ENCODE results near the gene ARHGDIB. TPM values are rescaled to one million over a fixed set of nuclear protein-coding genes. Genes with fewer than 3 reads are reported as not detected.
A peak's percentile ranks its signal among the peaks of the same experiment; 100 is the strongest.

Gene ARHGDIB
- total RNA-seq, 5 donors from 2014 or later (not counting 1 experiment from before 2014, with no cell fraction given): 722 to 938 (median 785) TPM

DNA sequence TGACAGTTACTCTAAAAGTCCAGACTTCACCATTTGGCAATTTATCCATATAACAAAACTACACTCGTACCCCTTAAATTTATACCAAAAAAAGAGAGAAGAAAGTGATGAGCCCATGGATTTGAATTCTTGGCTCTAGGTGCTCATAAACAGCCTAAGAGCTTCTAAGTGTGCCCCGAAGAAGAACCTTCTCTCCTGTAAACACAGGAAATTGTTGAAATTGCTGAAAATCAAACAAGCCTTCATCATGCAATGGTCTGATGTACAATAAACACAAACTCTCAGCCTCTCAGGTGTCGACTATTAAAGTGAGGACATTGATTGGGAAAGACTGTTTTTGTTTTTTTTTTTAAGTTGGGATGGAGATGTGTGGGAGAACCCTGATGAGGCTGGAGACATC, 33.2 kb upstream of the ARHGDIB start:
- CTCF ChIA-PET: interaction anchor here (0.6 to 3.7 kb wide), 11 partner anchors 42 to 636 kb away, joined by 3 to 40 read pairs (median 7); partner anchors contain the start of genes C12orf60 (in 1 of the 2), ERP27 (in 1 of the 2) and WBP11 (in 1 of the 2)
- peak overlapping the region in 2 of 3 donors; percentile 46 for H3K4me3 Mint-ChIP-seq

DNA sequence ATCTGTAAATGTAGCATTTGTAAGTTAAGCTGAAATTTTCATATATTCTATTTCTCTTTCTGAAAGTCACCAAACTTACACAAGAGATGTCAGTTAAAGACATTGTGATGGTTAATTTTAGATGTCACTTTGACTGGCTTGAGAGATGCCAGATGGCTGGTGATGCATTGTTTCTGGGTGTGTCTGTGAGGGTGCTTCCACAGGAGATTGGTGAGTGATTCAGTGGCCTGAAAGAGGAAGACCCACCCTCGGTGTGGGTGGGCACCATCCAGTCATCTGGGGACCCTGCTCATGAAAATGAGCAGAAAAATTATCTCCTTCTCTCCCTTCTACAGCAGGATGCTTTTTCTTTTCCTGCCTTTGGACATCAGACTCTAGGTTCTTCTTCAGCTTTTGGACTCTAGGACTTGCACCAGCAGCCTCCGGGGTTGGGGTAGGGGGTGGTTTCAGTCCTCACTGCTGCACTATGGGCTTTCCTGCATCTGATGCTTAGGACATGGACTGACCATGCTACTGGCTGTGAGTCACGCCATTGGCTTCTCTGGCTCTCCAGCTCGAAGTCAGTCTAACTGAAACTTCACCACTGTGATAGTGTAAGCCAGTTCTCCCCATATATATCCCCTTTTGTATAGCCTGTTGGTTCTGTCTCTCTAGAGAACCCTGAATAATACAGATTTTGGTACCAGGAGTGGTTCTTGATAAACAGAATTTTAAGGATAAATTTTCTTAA, 32.3 kb upstream of the ARHGDIB start:
- Mint-ChIP-seq H3K9me3 (peaks cover 5 to 15% (median 6%) of the 10 kb centered on the region in 3 donors), H3K27me3 (peaks cover 5 to 6% of the 10 kb centered on the region in 2 donors), H3K36me3 (no peaks in the 10 kb centered on the region), H3K4me3 (peak overlapping the region in 1 of 3 donors; percentile 46), H3K4me1 (peaks cover 35 to 44% (median 43%) of the 10 kb centered on the region in 3 donors), H3K27ac (peak overlapping the region; percentile 89 to 91)
- H3K9me3 ChIP-seq: no peaks in the 10 kb centered on the region
- DNase-seq: peak in 1 of 35 experiments; percentile 7
- peaks cover 15 to 18% of the 10 kb centered on the region in 2 experiments for H3K4me1 ChIP-seq (ENCODE audit: control insufficient read depth in 1 of 2, extremely low read depth in 1 of 2, insufficient read depth in 2 of 2, low read length in 2 of 2)
- H3K36me3 ChIP-seq (ENCODE audit: control insufficient read depth in 2 of 2, extremely low read depth in 1 of 2, insufficient read depth in 1 of 2, low read length in 1 of 2): no peaks in the 10 kb centered on the region
- peak overlapping the region; percentile 35 for H3K27ac ChIP-seq (ENCODE audit: low read length)
- CTCF ChIA-PET: interaction anchor here (0.6 to 2.6 kb wide), 3 partner anchors 58 to 62 kb away, joined by 3 to 12 read pairs (median 3); no protein-coding TSS in a partner anchor
- H3K27me3 ChIP-seq (replicated peaks in 1 of 2; ENCODE audit: control insufficient read depth in 2 of 2, extremely low read depth in 1 of 2, insufficient read depth in 2 of 2, low read length in 1 of 2): no peaks in the 10 kb centered on the region
- H3K4me3 ChIP-seq (ENCODE audit: control insufficient read depth in 1 of 2, extremely low read depth in 1 of 2, low read length in 1 of 2): no peak overlapping the region
- WGBS (ENCODE audit: insufficient coverage): 90% methylated on average over 2 of the region's 4 CpGs
- peak in 2 of 4 experiments; percentile 22 to 37 for ATAC-seq (replicated peaks in 1 of 4)
- POLR2A ChIA-PET: interaction anchor here in 1 of 2 donors (1.0 kb wide), 1 partner anchor 32 kb away, joined by 3 read pairs; no protein-coding TSS in a partner anchor

More for the DNA sequence above, 33.2 kb upstream of the ARHGDIB start:
- ATAC-seq (replicated peaks in 1 of 4): peak in 3 of 4 experiments; percentile 52 to 74 (median 67)
- WGBS (ENCODE audit: insufficient coverage): no CpG with 5 or more reads among the region's 3 CpGs
- Histone ChIP-seq H3K27me3 (replicated peaks in 1 of 2; ENCODE audit: control insufficient read depth in 2 of 2, extremely low read depth in 1 of 2, insufficient read depth in 2 of 2, low read length in 1 of 2) (no peaks in the 10 kb centered on the region), H3K36me3 (ENCODE audit: control insufficient read depth in 2 of 2, extremely low read depth in 1 of 2, insufficient read depth in 1 of 2, low read length in 1 of 2) (no peaks in the 10 kb centered on the region), H3K27ac (ENCODE audit: low read length) (peak overlapping the region; percentile 35), H3K9me3 (no peaks in the 10 kb centered on the region), H3K4me3 (ENCODE audit: control insufficient read depth in 1 of 2, extremely low read depth in 1 of 2, low read length in 1 of 2) (peak overlapping the region in 1 of 2 donors; percentile 23), H3K4me1 (ENCODE audit: control insufficient read depth in 1 of 2, extremely low read depth in 1 of 2, insufficient read depth in 2 of 2, low read length in 2 of 2) (peaks cover 15 to 18% of the 10 kb centered on the region in 2 experiments)
- peak in 1 of 35 experiments; percentile 28 for DNase-seq
- Mint-ChIP-seq H3K36me3 (no peaks in the 10 kb centered on the region), H3K9me3 (peaks cover 5 to 15% (median 6%) of the 10 kb centered on the region in 3 donors), H3K27me3 (peaks cover 5 to 6% of the 10 kb centered on the region in 2 donors), H3K27ac (peak overlapping the region; percentile 89 to 91), H3K4me1 (peaks cover 30 to 39% (median 36%) of the 10 kb centered on the region in 3 donors)
- POLR2A ChIA-PET: interaction anchor here in 1 of 2 donors (1.6 kb wide), 1 partner anchor 42 kb away, joined by 10 read pairs; no protein-coding TSS in a partner anchor

DNA sequence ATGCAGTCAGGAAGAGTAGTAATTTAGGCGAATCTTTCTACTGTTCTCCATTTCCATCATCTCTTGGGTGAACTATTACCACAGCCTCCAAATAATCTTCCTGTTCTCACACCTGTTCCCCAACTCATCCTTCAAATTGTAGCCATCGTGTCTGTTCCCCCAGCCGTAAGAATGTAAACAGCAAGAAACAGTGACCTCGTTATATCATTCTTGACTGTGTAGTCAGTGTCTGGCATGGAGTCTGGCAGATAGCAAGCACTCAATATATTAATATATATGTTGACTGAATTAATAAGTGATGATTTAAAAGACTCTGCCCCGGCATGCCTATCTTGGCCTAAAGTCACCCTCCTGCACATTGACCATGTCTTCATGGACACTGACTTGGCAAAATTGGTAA, 31.7 kb upstream of the ARHGDIB start:
- ATAC-seq (replicated peaks in 1 of 4): no peak
- H3K4me3 Mint-ChIP-seq: no peak overlapping the region

GRCh38 chr12:14992673-14993072, 31.3 kb upstream of the ARHGDIB start:
- CTCF ChIA-PET: no interaction called here
- 100% methylated on average over 1 of the region's 3 CpGs for WGBS (ENCODE audit: insufficient coverage)
- H3K4me1 Mint-ChIP-seq: peaks cover 35 to 47% (median 43%) of the 10 kb centered on the region in 3 donors
- no peaks in the 10 kb centered on the region for H3K36me3 Mint-ChIP-seq
- peak overlapping the region; percentile 12 to 57 for H3K27ac Mint-ChIP-seq
- DNase-seq (no peak), ATAC-seq (replicated peaks in 1 of 4) (no peak)
- peaks cover 15 to 18% of the 10 kb centered on the region in 2 experiments for H3K4me1 ChIP-seq (ENCODE audit: control insufficient read depth in 1 of 2, extremely low read depth in 1 of 2, insufficient read depth in 2 of 2, low read length in 2 of 2)
- H3K36me3 ChIP-seq (ENCODE audit: control insufficient read depth in 2 of 2, extremely low read depth in 1 of 2, insufficient read depth in 1 of 2, low read length in 1 of 2): no peaks in the 10 kb centered on the region
- no peaks in the 10 kb centered on the region for H3K27me3 Mint-ChIP-seq
- H3K4me3 ChIP-seq (ENCODE audit: control insufficient read depth in 1 of 2, extremely low read depth in 1 of 2, low read length in 1 of 2): no peak overlapping the region
- no peaks in the 10 kb centered on the region for H3K27me3 ChIP-seq (replicated peaks in 1 of 2; ENCODE audit: control insufficient read depth in 2 of 2, extremely low read depth in 1 of 2, insufficient read depth in 2 of 2, low read length in 1 of 2)
- H3K27ac ChIP-seq (ENCODE audit: low read length): no peak overlapping the region
- peaks cover 5 to 15% (median 6%) of the 10 kb centered on the region in 3 donors for H3K9me3 Mint-ChIP-seq
- H3K4me3 Mint-ChIP-seq: no peak overlapping the region
- POLR2A ChIA-PET: interaction anchor here in 1 of 2 donors (0.8 to 1.0 kb wide), 2 partner anchors 31 to 190 kb away, joined by 3 read pairs; no protein-coding TSS in a partner anchor
- no peaks in the 10 kb centered on the region for H3K9me3 ChIP-seq

More for the DNA sequence above, 31.7 kb upstream of the ARHGDIB start:
- H3K27me3 Mint-ChIP-seq: peaks cover under 1% of the 10 kb centered on the region in 2 donors
- WGBS (ENCODE audit: insufficient coverage): no CpG with 5 or more reads among the region's 5 CpGs
- Histone ChIP-seq H3K27me3 (replicated peaks in 1 of 2; ENCODE audit: control insufficient read depth in 2 of 2, extremely low read depth in 1 of 2, insufficient read depth in 2 of 2, low read length in 1 of 2) (no peaks in the 10 kb centered on the region), H3K4me1 (ENCODE audit: control insufficient read depth in 1 of 2, extremely low read depth in 1 of 2, insufficient read depth in 2 of 2, low read length in 2 of 2) (peaks cover 15 to 18% of the 10 kb centered on the region in 2 experiments), H3K9me3 (no peaks in the 10 kb centered on the region), H3K27ac (ENCODE audit: low read length) (no peak overlapping the region), H3K36me3 (ENCODE audit: control insufficient read depth in 2 of 2, extremely low read depth in 1 of 2, insufficient read depth in 1 of 2, low read length in 1 of 2) (no peaks in the 10 kb centered on the region), H3K4me3 (ENCODE audit: control insufficient read depth in 1 of 2, extremely low read depth in 1 of 2, low read length in 1 of 2) (no peak overlapping the region)
- peaks cover 35 to 45% (median 43%) of the 10 kb centered on the region in 3 donors for H3K4me1 Mint-ChIP-seq
- H3K27ac Mint-ChIP-seq: peak overlapping the region; percentile 89 to 91
- CTCF ChIA-PET: interaction anchor here (0.6 to 1.0 kb wide), 2 partner anchors 57 to 61 kb away, joined by 3 read pairs; no protein-coding TSS in a partner anchor
- POLR2A ChIA-PET: interaction anchor here in 1 of 2 donors (1.0 kb wide), 1 partner anchor 31 kb away, joined by 3 read pairs; no protein-coding TSS in a partner anchor
- H3K9me3 Mint-ChIP-seq: peaks cover 5 to 15% (median 6%) of the 10 kb centered on the region in 3 donors
- DNase-seq: no peak
- H3K36me3 Mint-ChIP-seq: no peaks in the 10 kb centered on the region

DNA sequence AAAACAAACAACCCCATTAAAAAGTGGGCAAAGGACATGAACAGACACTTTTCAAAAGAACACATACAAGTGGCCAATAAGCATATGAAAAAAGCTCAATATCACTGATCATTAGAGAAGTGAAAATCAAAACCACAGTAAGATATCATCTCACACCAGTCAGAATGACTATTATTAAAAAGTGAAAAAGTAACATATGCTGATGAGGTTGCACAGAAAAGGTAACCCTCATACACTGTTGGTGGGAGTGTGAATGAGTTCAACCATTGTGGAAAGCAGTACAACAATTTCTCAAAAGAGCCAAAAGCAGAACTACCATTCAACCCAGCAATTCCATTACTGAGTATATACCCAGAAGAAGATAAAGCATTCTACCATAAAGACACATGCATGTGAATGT, 29.7 kb upstream of the ARHGDIB start:
- Histone ChIP-seq H3K4me3 (ENCODE audit: control insufficient read depth in 1 of 2, extremely low read depth in 1 of 2, low read length in 1 of 2) (no peak overlapping the region), H3K9me3 (no peaks in the 10 kb centered on the region), H3K27ac (ENCODE audit: low read length) (no peak overlapping the region), H3K36me3 (ENCODE audit: control insufficient read depth in 2 of 2, extremely low read depth in 1 of 2, insufficient read depth in 1 of 2, low read length in 1 of 2) (no peaks in the 10 kb centered on the region), H3K27me3 (replicated peaks in 1 of 2; ENCODE audit: control insufficient read depth in 2 of 2, extremely low read depth in 1 of 2, insufficient read depth in 2 of 2, low read length in 1 of 2) (no peaks in the 10 kb centered on the region), H3K4me1 (ENCODE audit: control insufficient read depth in 1 of 2, extremely low read depth in 1 of 2, insufficient read depth in 2 of 2, low read length in 2 of 2) (peaks cover 15 to 18% of the 10 kb centered on the region in 2 experiments)
- ChIA-PET CTCF (interaction anchor here in 1 of 2 donors (0.6 to 1.2 kb wide), 2 partner anchors 143 to 145 kb away, joined by 3 read pairs; no protein-coding TSS in a partner anchor), POLR2A (interaction anchor here in 1 of 2 donors (0.6 kb wide), 2 partner anchors 107 to 143 kb away, joined by 3 to 5 read pairs; no protein-coding TSS in a partner anchor)
- no peak overlapping the region for H3K27ac Mint-ChIP-seq
- no peaks in the 10 kb centered on the region for H3K36me3 Mint-ChIP-seq
- H3K4me1 Mint-ChIP-seq: peaks cover 37 to 49% (median 43%) of the 10 kb centered on the region in 3 donors
- ATAC-seq (replicated peaks in 1 of 4) (no peak), DNase-seq (no peak)
- H3K9me3 Mint-ChIP-seq: peaks cover 5 to 15% (median 6%) of the 10 kb centered on the region in 3 donors
- no peaks in the 10 kb centered on the region for H3K27me3 Mint-ChIP-seq
- no peak overlapping the region for H3K4me3 Mint-ChIP-seq

DNA sequence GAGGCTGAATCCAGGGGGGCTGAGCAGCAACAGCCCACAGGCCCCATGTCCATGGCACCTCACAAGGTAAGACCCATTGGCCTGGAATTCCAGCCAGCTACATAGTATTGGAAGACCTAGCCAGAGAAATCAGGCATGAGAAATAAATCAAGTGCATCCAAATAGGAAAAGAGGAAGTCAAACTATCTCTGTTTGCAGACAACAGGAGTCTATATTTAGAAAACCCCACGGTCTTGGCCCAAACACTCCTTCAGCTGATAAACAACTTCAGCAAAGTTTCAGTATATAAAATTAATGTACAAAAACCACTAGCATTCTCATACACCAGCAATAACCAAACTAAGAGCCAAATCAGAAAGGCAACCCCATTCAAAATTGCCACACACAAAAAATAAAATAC, 28.4 kb upstream of the ARHGDIB start:
- Histone ChIP-seq H3K9me3 (no peaks in the 10 kb centered on the region), H3K4me1 (ENCODE audit: control insufficient read depth in 1 of 2, extremely low read depth in 1 of 2, insufficient read depth in 2 of 2, low read length in 2 of 2) (peaks cover 7 to 9% of the 10 kb centered on the region in 2 experiments), H3K27me3 (replicated peaks in 1 of 2; ENCODE audit: control insufficient read depth in 2 of 2, extremely low read depth in 1 of 2, insufficient read depth in 2 of 2, low read length in 1 of 2) (no peaks in the 10 kb centered on the region), H3K4me3 (ENCODE audit: control insufficient read depth in 1 of 2, extremely low read depth in 1 of 2, low read length in 1 of 2) (no peak overlapping the region), H3K27ac (ENCODE audit: low read length) (no peak overlapping the region), H3K36me3 (ENCODE audit: control insufficient read depth in 2 of 2, extremely low read depth in 1 of 2, insufficient read depth in 1 of 2, low read length in 1 of 2) (no peaks in the 10 kb centered on the region)
- no CpG with 5 or more reads among the region's 1 CpG for WGBS (ENCODE audit: insufficient coverage)
- peak overlapping the region; percentile 5 to 12 for H3K27ac Mint-ChIP-seq
- H3K27me3 Mint-ChIP-seq: no peaks in the 10 kb centered on the region
- DNase-seq: no peak
- H3K36me3 Mint-ChIP-seq: no peaks in the 10 kb centered on the region
- H3K4me1 Mint-ChIP-seq: peaks cover 29 to 46% (median 43%) of the 10 kb centered on the region in 3 donors
- H3K9me3 Mint-ChIP-seq: peaks cover 5 to 15% (median 6%) of the 10 kb centered on the region in 3 donors
- ChIA-PET CTCF (no interaction called here), POLR2A (no interaction called here)
- H3K4me3 Mint-ChIP-seq: no peak overlapping the region
- ATAC-seq (replicated peaks in 1 of 4): no peak

All from T-cell (primary cell).